ENCODE measurements around the gene ANKRD44.

The ANKRD44 gene

GRCh38 chr2:197190100-197190432 lies 120.5 kb downstream of the ANKRD44 start:
- no peak overlapping the region for H3K9ac ChIP-seq (ENCODE audit: low read depth, low read length, poor library complexity, severe bottlenecking)
- no peaks in the 10 kb centered on the region for H4K20me1 ChIP-seq (ENCODE audit: insufficient read depth, low read length, poor library complexity, severe bottlenecking)
- peaks cover 65% of the 10 kb centered on the region for H3K79me2 ChIP-seq (ENCODE audit: insufficient read depth, low read length)
- peaks cover 11% of the 10 kb centered on the region; the same call in 1 of the 2 replicates for H3K36me3 ChIP-seq (ENCODE audit: insufficient read depth, low read length)
- no peak overlapping the region for H3K4me2 ChIP-seq (ENCODE audit: low read depth, low read length, poor library complexity, severe bottlenecking)
- peaks cover 10% of the 10 kb centered on the region for H3K4me1 ChIP-seq (ENCODE audit: insufficient read depth, low read length, poor library complexity, severe bottlenecking)
- H3F3A ChIP-seq (ENCODE audit: low read depth) = no peaks in the 10 kb centered on the region
- no peak overlapping the region for H3K4me3 ChIP-seq (ENCODE audit: low read length, poor library complexity, severe bottlenecking)
- no peaks in the 10 kb centered on the region for H3K9me3 ChIP-seq (ENCODE audit: insufficient read depth, low read depth, low read length)
- TF ChIP-seq EZH2phosphoT487 (IDR thresholded peaks at IDR 0.05; ENCODE audit: borderline replicate concordance) = no peak
- TF ChIP-seq CTCF (conservative IDR thresholded peaks at IDR 0.05; ENCODE audit: low read length) = no peak
- H3K9me2 ChIP-seq (replicated peaks; ENCODE audit: low read depth, low read length) = no peaks in the 10 kb centered on the region
- H2AFZ ChIP-seq (ENCODE audit: low read length) = no peak overlapping the region
- no peaks in the 10 kb centered on the region for H3K27me3 ChIP-seq (ENCODE audit: insufficient read depth, low read length, poor library complexity, severe bottlenecking)

DNA sequence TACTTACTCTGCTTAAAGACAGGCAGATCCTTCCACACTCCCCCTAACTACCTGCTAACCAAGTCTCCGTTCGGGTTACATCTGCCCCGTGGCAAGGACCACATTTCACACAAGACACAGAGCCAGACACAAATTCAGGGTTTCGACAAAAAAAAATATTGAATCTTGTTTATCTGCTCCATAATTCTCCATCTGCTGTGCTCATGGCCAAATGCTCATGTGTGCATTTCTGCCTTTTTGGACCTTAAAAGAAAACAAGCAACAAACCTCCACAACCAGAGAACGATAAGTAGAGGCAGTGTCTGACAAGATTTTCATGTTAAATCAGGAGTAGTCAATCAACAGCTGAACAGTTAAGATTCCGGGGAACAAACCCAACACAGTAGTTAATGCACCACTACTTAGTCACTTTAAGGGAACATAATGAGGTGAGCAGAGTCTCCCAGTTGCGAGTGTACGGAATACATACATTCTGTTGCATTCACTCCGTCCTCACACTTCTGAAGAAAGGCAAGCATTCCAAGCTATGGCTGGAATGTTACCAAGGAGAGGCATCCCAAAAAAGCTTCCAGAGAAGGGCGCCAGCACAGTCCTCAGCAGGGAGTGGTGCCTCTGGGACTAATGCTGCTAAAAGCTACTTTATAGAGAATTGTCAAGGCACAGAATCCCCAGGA lies 121.0 kb downstream of the ANKRD44 start:
- TF ChIP-seq EZH2phosphoT487 (IDR thresholded peaks at IDR 0.05; ENCODE audit: borderline replicate concordance) (no peak), CTCF (conservative IDR thresholded peaks at IDR 0.05; ENCODE audit: low read length) (no peak)
- Histone ChIP-seq H3K27me3 (ENCODE audit: insufficient read depth, low read length, poor library complexity, severe bottlenecking) (no peaks in the 10 kb centered on the region), H3K9me2 (replicated peaks; ENCODE audit: low read depth, low read length) (no peaks in the 10 kb centered on the region), H3K4me1 (ENCODE audit: insufficient read depth, low read length, poor library complexity, severe bottlenecking) (peaks cover 9% of the 10 kb centered on the region), H3K9ac (ENCODE audit: low read depth, low read length, poor library complexity, severe bottlenecking) (no peak overlapping the region), H4K20me1 (ENCODE audit: insufficient read depth, low read length, poor library complexity, severe bottlenecking) (no peaks in the 10 kb centered on the region), H3K4me2 (ENCODE audit: low read depth, low read length, poor library complexity, severe bottlenecking) (no peak overlapping the region), H3K79me2 (ENCODE audit: insufficient read depth, low read length) (peaks cover 60% of the 10 kb centered on the region), H3K9me3 (ENCODE audit: insufficient read depth, low read depth, low read length) (no peaks in the 10 kb centered on the region), H2AFZ (ENCODE audit: low read length) (no peak overlapping the region), H3K4me3 (ENCODE audit: low read length, poor library complexity, severe bottlenecking) (no peak overlapping the region), H3K36me3 (ENCODE audit: insufficient read depth, low read length) (peaks cover 16% of the 10 kb centered on the region; the same call in 1 of the 2 replicates), H3F3A (ENCODE audit: low read depth) (no peaks in the 10 kb centered on the region)

DNA sequence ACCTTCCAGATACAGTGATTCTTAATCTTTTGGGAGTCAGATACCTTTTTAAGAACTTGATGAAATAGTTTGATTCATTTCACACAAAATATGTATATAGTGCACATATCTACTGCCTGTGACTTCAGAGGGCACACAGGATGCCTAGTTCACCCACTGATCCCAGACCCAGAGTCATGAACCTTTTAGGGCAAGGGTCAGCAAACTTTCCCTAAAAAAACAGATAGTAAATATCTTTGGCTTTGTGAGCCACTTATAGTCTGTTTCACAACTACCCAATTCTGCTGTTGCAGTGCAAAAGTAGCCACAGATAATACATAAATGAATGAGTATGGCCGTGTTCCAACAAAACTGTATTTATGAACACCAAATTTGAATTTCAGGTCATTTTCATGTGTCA lies 124.9 kb downstream of the ANKRD44 start:
- Histone ChIP-seq H4K20me1 (ENCODE audit: insufficient read depth, low read length, poor library complexity, severe bottlenecking) (no peaks in the 10 kb centered on the region), H3K4me3 (ENCODE audit: low read length, poor library complexity, severe bottlenecking) (no peak overlapping the region), H3K4me2 (ENCODE audit: low read depth, low read length, poor library complexity, severe bottlenecking) (no peak overlapping the region), H3K9ac (ENCODE audit: low read depth, low read length, poor library complexity, severe bottlenecking) (no peak overlapping the region), H3K36me3 (ENCODE audit: insufficient read depth, low read length) (peaks cover 21% of the 10 kb centered on the region; the same call in 1 of the 2 replicates), H3K9me3 (ENCODE audit: insufficient read depth, low read depth, low read length) (no peaks in the 10 kb centered on the region), H3F3A (ENCODE audit: low read depth) (no peaks in the 10 kb centered on the region), H2AFZ (ENCODE audit: low read length) (no peak overlapping the region), H3K4me1 (ENCODE audit: insufficient read depth, low read length, poor library complexity, severe bottlenecking) (no peaks in the 10 kb centered on the region), H3K79me2 (ENCODE audit: insufficient read depth, low read length) (peaks cover 30% of the 10 kb centered on the region), H3K9me2 (replicated peaks; ENCODE audit: low read depth, low read length) (no peaks in the 10 kb centered on the region), H3K27me3 (ENCODE audit: insufficient read depth, low read length, poor library complexity, severe bottlenecking) (no peaks in the 10 kb centered on the region)
- TF ChIP-seq CTCF (conservative IDR thresholded peaks at IDR 0.05; ENCODE audit: low read length) = no peak
- no peak for TF ChIP-seq EZH2phosphoT487 (IDR thresholded peaks at IDR 0.05; ENCODE audit: borderline replicate concordance)
